H9 (cell line): Measurements from ENCODE around the gene TEDDM1. TPM values are rescaled to one million over a fixed set of nuclear protein-coding genes. Genes with fewer than 3 reads are reported as not detected.

Experiments
- DNase-seq: peaks from one replicate; pipeline ENCODE4 v3.0.0-alpha.2; 2017
- H2AFZ ChIP-seq: one replicate; pipeline ENCODE4 v1.6.1; 2013; ENCODE audit warnings: mild to moderate bottlenecking, low read length, control low read depth, moderate library complexity
- H2AK5ac ChIP-seq: 2 replicates; pipeline ENCODE4 v1.6.1; 2013; ENCODE audit warnings: low read length, control low read depth, mixed read lengths; ENCODE audit not compliant: insufficient read length
- H2BK120ac ChIP-seq: one replicate; pipeline ENCODE4 v1.6.1; 2013; ENCODE audit warnings: low read depth, mild to moderate bottlenecking, low read length, control low read depth, inconsistent platforms; ENCODE audit not compliant: poor library complexity, severe bottlenecking
- H2BK12ac ChIP-seq: 2 replicates; pipeline ENCODE4 v1.6.1; 2013; ENCODE audit warnings: low read length, control low read depth, mixed read lengths, low read depth; ENCODE audit not compliant: insufficient read length
- H2BK15ac ChIP-seq: 2 replicates; pipeline ENCODE4 v1.6.1; 2013; ENCODE audit warnings: low read depth, low read length, control low read depth
- H2BK20ac ChIP-seq: one replicate; pipeline ENCODE4 v1.6.1; 2013; ENCODE audit warnings: low read depth, mild to moderate bottlenecking, low read length, control low read depth, inconsistent platforms; ENCODE audit not compliant: poor library complexity, severe bottlenecking
- H2BK5ac ChIP-seq: 2 replicates; pipeline ENCODE4 v1.6.1; 2013; ENCODE audit warnings: low read length, control low read depth, mixed read lengths; ENCODE audit not compliant: insufficient read length
- H3K14ac ChIP-seq: 2 replicates; pipeline ENCODE4 v1.6.1; 2013; ENCODE audit warnings: low read length, control low read depth; ENCODE audit not compliant: insufficient read depth
- H3K18ac ChIP-seq: 2 replicates; pipeline ENCODE4 v1.6.1; 2013; ENCODE audit warnings: low read depth, mild to moderate bottlenecking, mixed read lengths, low read length, control low read depth; ENCODE audit not compliant: insufficient read length
- H3K23ac ChIP-seq: 2 replicates; pipeline ENCODE4 v1.6.1; 2013; ENCODE audit warnings: low read length, control low read depth, mixed read lengths, low read depth; ENCODE audit not compliant: insufficient read length
- H3K23me2 ChIP-seq: 2 replicates; pipeline ENCODE4 v1.6.1; 2013; ENCODE audit warnings: low read depth, mild to moderate bottlenecking, mixed read lengths, low read length, control low read depth; ENCODE audit not compliant: insufficient read length, poor library complexity, severe bottlenecking
- H3K27ac ChIP-seq: 2 replicates; pipeline ENCODE4 v1.5.1; 2013; ENCODE audit warnings: low read length, control low read depth, mixed read lengths, low read depth; ENCODE audit not compliant: insufficient read length
- H3K27me3 ChIP-seq: 2 replicates; pipeline ENCODE4 v1.6.1; 2013; ENCODE audit warnings: low read length, control low read depth, inconsistent platforms; ENCODE audit not compliant: insufficient read depth
- H3K4ac ChIP-seq: 2 replicates; pipeline ENCODE4 v1.6.1; 2013; ENCODE audit warnings: low read depth, mild to moderate bottlenecking, control low read depth, inconsistent platforms, low read length, moderate library complexity
- H3K4me1 ChIP-seq: 2 replicates; pipeline ENCODE4 v1.6.1; 2013; ENCODE audit warnings: low read length, control low read depth, inconsistent platforms; ENCODE audit not compliant: insufficient read depth
- H3K4me2 ChIP-seq: 2 replicates; pipeline ENCODE4 v1.6.1; 2013; ENCODE audit warnings: low read length, control low read depth, mixed read lengths; ENCODE audit not compliant: insufficient read length, insufficient read depth
- H3K56ac ChIP-seq: 2 replicates; pipeline ENCODE4 v1.6.1; 2013; ENCODE audit warnings: low read depth, mild to moderate bottlenecking, mixed read lengths, low read length, control low read depth; ENCODE audit not compliant: insufficient read length
- H3K79me1 ChIP-seq: 2 replicates; pipeline ENCODE4 v1.6.1; 2013; ENCODE audit warnings: low read depth, mild to moderate bottlenecking, moderate library complexity, low read length, control low read depth, inconsistent platforms; ENCODE audit not compliant: insufficient read depth, poor library complexity, severe bottlenecking
- H3K79me2 ChIP-seq: 2 replicates; pipeline ENCODE4 v1.6.1; 2013; ENCODE audit warnings: low read length, control low read depth, inconsistent platforms; ENCODE audit not compliant: insufficient read depth
- H3K9ac ChIP-seq: 2 replicates; pipeline ENCODE4 v1.6.1; 2013; ENCODE audit warnings: low read length, control low read depth, mixed read lengths; ENCODE audit not compliant: insufficient read length; ENCODE audit errors: extremely low read depth
- H3K9me3 ChIP-seq: one replicate; pipeline ENCODE4 v1.6.1; 2013; ENCODE audit warnings: low read depth, low read length, inconsistent platforms; ENCODE audit not compliant: control insufficient read depth
- H3T11ph ChIP-seq: one replicate; pipeline ENCODE4 v1.6.1; 2013; ENCODE audit warnings: mild to moderate bottlenecking, low read length, control low read depth, inconsistent platforms
- H4K20me1 ChIP-seq: one replicate; pipeline ENCODE4 v1.6.1; 2013; ENCODE audit not compliant: control insufficient read depth, insufficient read length, insufficient read depth
- H4K5ac ChIP-seq: 2 replicates; pipeline ENCODE4 v1.6.1; 2013; ENCODE audit warnings: low read depth, mild to moderate bottlenecking, mixed read lengths, low read length, control low read depth; ENCODE audit not compliant: insufficient read length
- H4K8ac ChIP-seq: replicated peaks from 2 replicates; pipeline ENCODE4 v1.6.1; 2013; ENCODE audit warnings: low read length, control low read depth, mixed read lengths, low read depth; ENCODE audit not compliant: insufficient read length
- H4K91ac ChIP-seq: 2 replicates; pipeline ENCODE4 v1.6.1; 2013; ENCODE audit warnings: low read depth, mild to moderate bottlenecking, moderate library complexity, mixed read lengths, low read length, control low read depth; ENCODE audit not compliant: insufficient read length
- H3K27ac Mint-ChIP-seq, 3 experiments: 2 replicates in 2 of 3; 3 replicates in 1 of 3; pipeline ENCODE4 v1.8.0; 2020 to 2021; ENCODE audit warnings: mixed read lengths in 3 of 3, mild to moderate bottlenecking in 1 of 3, moderate library complexity in 1 of 3
- H3K27me3 Mint-ChIP-seq: 2 replicates; pipeline ENCODE4 v1.8.0; 2021; ENCODE audit warnings: low read depth, mild to moderate bottlenecking, moderate library complexity, mixed read lengths
- H3K36me3 Mint-ChIP-seq, 3 experiments: 2 replicates in 2 of 3; 3 replicates in 1 of 3; pipeline ENCODE4 v1.8.0; 2020 to 2021; ENCODE audit warnings: low read depth in 3 of 3, mixed read lengths in 3 of 3; ENCODE audit not compliant: insufficient read depth in 1 of 3
- H3K4me1 Mint-ChIP-seq, 2 experiments: 2 replicates each; pipeline ENCODE4 v1.8.0; 2020; ENCODE audit warnings: mixed read lengths in 2 of 2
- H3K4me3 Mint-ChIP-seq, 2 experiments: 2 replicates in 1 of 2; 3 replicates in 1 of 2; pipeline ENCODE4 v1.8.0; 2020 to 2021; ENCODE audit warnings: mild to moderate bottlenecking in 2 of 2, mixed read lengths in 2 of 2, moderate library complexity in 1 of 2
- H3K9me3 Mint-ChIP-seq, 2 experiments: 2 replicates in 1 of 2; 3 replicates in 1 of 2; pipeline ENCODE4 v1.8.0; 2020; ENCODE audit warnings: mild to moderate bottlenecking in 2 of 2, mixed read lengths in 2 of 2, moderate library complexity in 1 of 2
- WGBS: extraction: QIAGEN DNeasy Blood & Tissue Kit; methylation state at CpG from one replicate; pipeline ENCODE4 v1.1.7; 2013; ENCODE audit warnings: missing lambda C conversion rate, low lambda C conversion rate, mixed read lengths; ENCODE audit not compliant: insufficient read length; ENCODE audit errors: extremely low coverage; 5-methylcytosine and 5-hydroxymethylcytosine counted together
- total RNA-seq: library from RNA; stranded (reverse); gene quantifications from 2 replicates; pipeline ENCODE4 v1.2.1, GENCODE V29; 2021
- TF ChIP-seq, protein P1 (sequence below): fragments of 200-600 bp; sonication (generic); conservative IDR thresholded peaks from 3 replicates; pipeline ENCODE4 v1.8.0; 2021; ENCODE audit warnings: antibody characterized with exemption, mild to moderate bottlenecking

The TEDDM1 gene
- total RNA-seq, 1 experiment from 2014 or later = not detected

DNA sequence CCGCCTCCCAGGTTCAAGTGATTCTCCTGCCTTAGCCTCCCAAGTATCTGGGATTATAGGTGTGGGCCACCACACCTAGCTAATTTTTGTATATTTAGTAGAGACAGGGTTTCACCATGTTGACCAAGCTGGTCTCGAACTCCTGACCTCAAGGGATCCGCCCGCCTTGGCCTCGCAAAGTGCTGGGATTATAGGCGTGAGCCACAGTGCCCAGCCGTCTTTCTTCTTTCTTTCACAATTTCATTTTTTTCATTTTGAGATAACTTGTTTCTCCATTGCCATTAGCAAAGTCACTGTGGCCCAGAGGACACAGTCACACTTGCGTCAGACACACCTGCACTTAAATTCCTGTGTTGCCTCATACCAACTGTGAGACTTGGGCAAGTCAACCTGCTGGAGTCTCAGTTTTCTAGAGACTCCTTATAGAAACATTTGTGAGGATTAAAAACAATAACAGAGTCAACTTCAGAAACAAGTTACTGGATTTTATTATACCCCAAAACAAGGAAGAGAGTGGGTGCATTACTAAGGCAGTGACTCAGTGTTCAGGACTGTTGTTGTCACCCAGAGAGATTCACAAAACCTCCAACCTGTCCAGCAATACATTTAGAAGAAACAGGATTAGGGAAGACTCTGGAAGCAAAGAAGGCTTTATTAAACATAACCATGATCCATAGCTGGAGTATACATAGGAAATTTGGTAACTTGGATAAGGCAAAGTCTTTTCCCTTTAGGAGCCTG lies 2.6 kb downstream of the TEDDM1 start:
- no peak overlapping the region for H2BK20ac ChIP-seq
- H3K79me2 ChIP-seq = 0 out of 2 replicates have a peak, but pooled peaks cover 2% of the 10 kb centered on the region
- H4K91ac ChIP-seq = no peak overlapping the region
- TF ChIP-seq, protein P1, sequence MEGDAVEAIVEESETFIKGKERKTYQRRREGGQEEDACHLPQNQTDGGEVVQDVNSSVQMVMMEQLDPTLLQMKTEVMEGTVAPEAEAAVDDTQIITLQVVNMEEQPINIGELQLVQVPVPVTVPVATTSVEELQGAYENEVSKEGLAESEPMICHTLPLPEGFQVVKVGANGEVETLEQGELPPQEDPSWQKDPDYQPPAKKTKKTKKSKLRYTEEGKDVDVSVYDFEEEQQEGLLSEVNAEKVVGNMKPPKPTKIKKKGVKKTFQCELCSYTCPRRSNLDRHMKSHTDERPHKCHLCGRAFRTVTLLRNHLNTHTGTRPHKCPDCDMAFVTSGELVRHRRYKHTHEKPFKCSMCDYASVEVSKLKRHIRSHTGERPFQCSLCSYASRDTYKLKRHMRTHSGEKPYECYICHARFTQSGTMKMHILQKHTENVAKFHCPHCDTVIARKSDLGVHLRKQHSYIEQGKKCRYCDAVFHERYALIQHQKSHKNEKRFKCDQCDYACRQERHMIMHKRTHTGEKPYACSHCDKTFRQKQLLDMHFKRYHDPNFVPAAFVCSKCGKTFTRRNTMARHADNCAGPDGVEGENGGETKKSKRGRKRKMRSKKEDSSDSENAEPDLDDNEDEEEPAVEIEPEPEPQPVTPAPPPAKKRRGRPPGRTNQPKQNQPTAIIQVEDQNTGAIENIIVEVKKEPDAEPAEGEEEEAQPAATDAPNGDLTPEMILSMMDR = no peak
- no peak overlapping the region for H3K23ac ChIP-seq
- no peaks in the 10 kb centered on the region for H3K27me3 ChIP-seq
- H3K23me2 ChIP-seq = no peaks in the 10 kb centered on the region
- no peak overlapping the region for H2BK15ac ChIP-seq
- H3K4me1 Mint-ChIP-seq = peaks cover 23 to 34% of the 10 kb centered on the region in 2 experiments
- no peak overlapping the region for H3K9ac ChIP-seq
- no peaks in the 10 kb centered on the region; a peak in 1 of 5 replicates for H3K9me3 Mint-ChIP-seq
- H2AK5ac ChIP-seq = no peak overlapping the region
- no peak overlapping the region for H2AFZ ChIP-seq
- H3K4ac ChIP-seq = no peak overlapping the region
- no peak overlapping the region for H3K56ac ChIP-seq
- no peak overlapping the region for H4K5ac ChIP-seq
- no peak overlapping the region for H3K27ac Mint-ChIP-seq
- H2BK120ac ChIP-seq = no peak overlapping the region
- no peak overlapping the region for H3K4me2 ChIP-seq
- no peaks in the 10 kb centered on the region for H3K79me1 ChIP-seq
- H2BK12ac ChIP-seq = no peak overlapping the region
- H3K4me1 ChIP-seq = peaks cover 4% of the 10 kb centered on the region
- H3T11ph ChIP-seq = no peak overlapping the region
- no peaks in the 10 kb centered on the region; the same call in 1 of the 2 replicates for H3K27me3 Mint-ChIP-seq
- H3K9me3 ChIP-seq = no peaks in the 10 kb centered on the region
- H3K36me3 Mint-ChIP-seq = no peaks in the 10 kb centered on the region
- DNase-seq = no peak
- no CpG with 5 or more reads among the region's 8 CpGs for WGBS
- H3K14ac ChIP-seq = no peak overlapping the region
- H4K20me1 ChIP-seq = no peaks in the 10 kb centered on the region
- H4K8ac ChIP-seq = no peak overlapping the region
- no peak overlapping the region for H3K4me3 Mint-ChIP-seq
- no peak overlapping the region for H2BK5ac ChIP-seq
- H3K27ac ChIP-seq = no peak overlapping the region
- H3K18ac ChIP-seq = no peak overlapping the region
